GM12873 (cell line): ENCODE results near the gene BUD13.

ENCODE experiments used
- TF ChIP-seq, protein P1 (sequence below): IDR thresholded peaks from 2 replicates; pipeline ENCODE4 v1.5.1; 2012; ENCODE audit warnings: low read depth, mild to moderate bottlenecking, moderate library complexity, low read length, control low read depth; ENCODE audit not compliant: insufficient read depth; ENCODE audit errors: missing control alignments

Gene BUD13

DNA sequence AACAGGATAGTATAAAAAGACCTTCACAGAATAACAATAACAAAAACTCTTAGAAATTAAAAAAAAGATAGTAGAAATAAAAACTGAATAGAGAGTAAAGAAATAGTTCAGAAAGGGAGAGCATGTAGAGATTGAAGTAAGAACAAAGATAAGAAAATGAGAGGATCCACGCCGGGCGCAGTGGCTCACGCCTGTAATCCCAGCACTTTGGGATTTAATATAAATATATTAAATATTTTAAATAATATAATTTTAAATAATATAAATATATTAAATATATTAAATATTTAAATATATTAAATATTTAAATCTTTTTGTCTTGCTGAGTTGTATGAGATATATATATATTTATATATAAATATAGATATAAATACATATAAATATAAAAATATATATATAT lies 39.3 kb upstream of the BUD13 start:
- TF ChIP-seq, protein P1, sequence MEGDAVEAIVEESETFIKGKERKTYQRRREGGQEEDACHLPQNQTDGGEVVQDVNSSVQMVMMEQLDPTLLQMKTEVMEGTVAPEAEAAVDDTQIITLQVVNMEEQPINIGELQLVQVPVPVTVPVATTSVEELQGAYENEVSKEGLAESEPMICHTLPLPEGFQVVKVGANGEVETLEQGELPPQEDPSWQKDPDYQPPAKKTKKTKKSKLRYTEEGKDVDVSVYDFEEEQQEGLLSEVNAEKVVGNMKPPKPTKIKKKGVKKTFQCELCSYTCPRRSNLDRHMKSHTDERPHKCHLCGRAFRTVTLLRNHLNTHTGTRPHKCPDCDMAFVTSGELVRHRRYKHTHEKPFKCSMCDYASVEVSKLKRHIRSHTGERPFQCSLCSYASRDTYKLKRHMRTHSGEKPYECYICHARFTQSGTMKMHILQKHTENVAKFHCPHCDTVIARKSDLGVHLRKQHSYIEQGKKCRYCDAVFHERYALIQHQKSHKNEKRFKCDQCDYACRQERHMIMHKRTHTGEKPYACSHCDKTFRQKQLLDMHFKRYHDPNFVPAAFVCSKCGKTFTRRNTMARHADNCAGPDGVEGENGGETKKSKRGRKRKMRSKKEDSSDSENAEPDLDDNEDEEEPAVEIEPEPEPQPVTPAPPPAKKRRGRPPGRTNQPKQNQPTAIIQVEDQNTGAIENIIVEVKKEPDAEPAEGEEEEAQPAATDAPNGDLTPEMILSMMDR: no peak

DNA sequence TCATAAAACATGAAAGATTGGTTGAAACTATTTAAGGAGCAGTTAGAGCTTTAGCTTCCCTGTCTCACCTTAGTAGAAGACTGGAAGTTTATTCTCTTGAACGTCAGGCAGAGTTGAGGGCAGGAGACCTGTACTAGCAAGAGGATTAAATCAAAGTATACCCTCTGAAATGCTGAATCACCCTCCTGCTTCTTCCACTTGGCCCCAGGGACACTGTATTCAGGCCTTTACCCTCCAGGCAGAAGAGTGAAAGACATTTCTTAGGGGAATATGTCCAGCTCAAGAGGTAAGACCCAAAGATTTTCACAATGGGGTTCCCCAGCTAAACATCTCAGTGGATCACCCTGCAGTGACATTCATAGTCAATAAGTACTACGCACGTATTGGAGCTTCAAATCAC lies 38.4 kb upstream of the BUD13 start:
- TF ChIP-seq, protein P1: no peak

DNA sequence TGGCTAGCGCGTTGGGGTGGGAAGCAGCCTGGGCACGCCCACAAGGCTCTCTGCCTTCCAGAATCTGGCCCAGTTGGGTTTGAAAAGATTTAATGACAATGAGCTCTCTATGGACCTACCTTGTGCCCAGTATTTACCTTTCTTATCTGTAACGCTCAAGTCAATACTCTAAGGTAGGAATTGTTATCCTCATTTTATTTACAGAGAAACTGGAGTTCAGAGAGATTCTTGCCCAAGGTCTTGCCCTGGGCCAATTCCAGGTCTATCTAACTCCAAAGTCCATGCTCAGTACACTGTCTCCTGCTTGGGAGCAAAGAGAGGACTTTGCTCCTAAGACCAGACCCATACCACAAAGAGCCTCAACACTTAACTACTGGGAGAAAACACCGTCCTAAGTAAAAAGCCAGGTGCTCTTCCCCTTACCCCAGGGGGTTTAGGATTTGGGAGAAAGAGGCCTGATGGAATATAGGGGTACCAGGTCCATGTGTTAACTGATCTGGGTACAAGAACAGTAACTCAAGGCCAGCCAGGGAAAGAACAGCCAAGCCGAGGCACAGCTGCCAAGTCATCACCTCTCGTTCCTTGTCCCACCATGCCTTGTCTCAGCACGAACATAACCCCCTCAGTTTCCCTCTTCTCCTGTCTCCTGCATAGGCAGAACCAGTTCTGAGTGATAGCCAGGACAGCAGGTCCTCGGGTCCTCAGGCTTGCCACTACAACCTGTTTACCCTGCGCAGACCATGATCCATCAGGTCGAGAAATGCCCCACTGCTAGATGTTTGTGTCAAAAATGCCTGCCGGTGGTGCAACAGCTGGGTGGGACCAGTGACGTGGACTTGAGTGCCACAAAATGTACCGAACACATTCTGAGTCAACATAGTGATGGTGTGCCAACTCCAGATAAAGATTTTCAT lies 35.7 kb upstream of the BUD13 start:
- TF ChIP-seq, protein P1: no peak

DNA sequence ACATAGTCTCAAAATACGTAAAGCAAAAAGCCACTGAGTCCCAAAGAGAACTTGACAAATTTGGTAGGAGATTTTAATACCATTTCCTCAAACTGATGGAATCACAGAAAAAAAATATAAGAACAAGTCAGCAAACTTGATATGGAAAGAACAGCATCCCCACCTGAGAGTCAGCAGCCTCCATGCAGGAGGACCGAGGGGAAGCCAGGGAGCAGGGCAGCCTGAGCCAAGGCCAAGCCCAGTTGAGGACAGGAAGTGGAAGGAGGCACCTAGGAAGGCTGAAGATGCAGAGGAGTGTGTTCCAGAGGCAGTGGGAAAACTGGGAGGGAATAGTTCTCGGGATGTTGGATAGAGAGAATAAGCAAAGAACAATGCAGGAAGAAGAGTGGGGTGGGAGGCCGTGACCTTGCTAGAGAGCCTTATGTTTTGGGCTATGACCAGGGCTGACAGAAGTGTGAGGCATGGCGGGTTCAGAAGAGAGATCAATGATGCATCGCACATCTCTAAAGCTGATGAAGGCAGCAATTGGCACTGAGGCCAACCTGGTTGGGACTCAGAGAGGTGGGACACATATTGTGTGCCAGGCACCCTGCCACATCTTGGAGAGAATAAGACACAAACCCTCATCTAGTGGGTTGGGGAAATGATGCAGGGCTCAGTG lies 34.9 kb upstream of the BUD13 start:
- TF ChIP-seq, protein P1: no peak

DNA sequence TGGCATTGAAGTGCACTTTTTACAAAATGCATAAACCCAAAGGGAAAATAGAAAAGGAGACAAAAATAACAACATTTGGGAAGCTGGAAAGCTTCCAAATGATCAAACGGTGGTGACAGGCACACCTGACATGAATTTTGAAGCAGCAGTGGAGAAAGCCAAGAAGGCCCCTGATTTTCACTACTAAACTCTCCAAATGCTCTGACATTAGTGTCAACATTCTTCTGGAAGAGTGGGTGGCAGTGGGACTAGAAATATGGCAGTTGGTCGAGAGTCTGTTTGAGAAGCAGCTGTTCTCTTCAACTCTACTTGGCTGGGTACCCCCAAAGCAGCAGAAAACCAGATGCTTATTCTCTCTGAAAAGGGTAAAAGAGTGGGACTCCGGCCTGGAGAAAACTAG lies 31.2 kb upstream of the BUD13 start:
- TF ChIP-seq, protein P1: no peak

DNA sequence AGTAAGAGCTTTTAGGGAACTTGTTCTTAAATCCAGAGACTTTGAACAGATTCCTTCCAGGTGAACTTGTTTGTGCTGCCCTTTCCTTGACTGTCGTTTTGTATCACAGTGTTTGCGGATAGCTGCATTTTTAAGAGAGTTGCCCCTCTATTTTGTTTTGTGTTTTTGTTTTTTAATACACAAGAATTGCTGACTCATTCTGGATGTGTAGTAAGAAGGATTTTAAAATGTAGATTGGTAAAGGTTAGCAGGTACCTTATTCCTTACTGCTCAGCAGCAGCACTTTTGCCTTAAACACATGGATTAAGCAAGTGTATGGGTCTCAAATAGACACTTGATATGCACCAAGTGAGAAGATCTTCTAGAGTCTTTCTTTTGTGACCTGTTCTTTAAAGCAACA lies 27.8 kb upstream of the BUD13 start:
- TF ChIP-seq, protein P1: no peak

DNA sequence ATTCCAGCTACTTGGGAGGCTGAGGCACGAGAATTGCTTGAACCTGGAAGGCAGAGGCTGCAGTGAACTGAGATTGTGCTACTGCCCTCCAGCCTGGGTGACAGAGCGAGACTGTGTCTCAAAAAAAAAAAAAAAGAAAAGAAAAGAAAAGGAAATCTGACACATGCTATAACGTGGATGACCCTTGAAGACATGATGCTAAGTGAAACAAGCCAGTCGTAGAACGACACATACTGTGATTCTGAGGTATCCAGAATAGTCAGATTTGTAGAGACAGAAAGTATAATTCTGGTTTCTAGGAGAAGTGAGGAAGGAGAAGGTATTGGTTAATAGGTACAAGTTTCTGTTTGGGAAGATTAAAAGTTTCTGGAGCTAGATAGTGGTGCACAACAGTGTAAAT lies 25.6 kb upstream of the BUD13 start:
- TF ChIP-seq, protein P1: no peak
